NCI-H510A (cell line): Measurements from ENCODE around the gene TTC36.
"Not testable (repeated sequence)": the region's sequence is repeated elsewhere in the genome, so short reads cannot be mapped to it uniquely, and the experiment has no call there.

ENCODE experiments used
- DNase-seq: peaks from one replicate; lab custom pipeline; 2025; lab: John Stamatoyannopoulos, UW

Gene TTC36

DNA sequence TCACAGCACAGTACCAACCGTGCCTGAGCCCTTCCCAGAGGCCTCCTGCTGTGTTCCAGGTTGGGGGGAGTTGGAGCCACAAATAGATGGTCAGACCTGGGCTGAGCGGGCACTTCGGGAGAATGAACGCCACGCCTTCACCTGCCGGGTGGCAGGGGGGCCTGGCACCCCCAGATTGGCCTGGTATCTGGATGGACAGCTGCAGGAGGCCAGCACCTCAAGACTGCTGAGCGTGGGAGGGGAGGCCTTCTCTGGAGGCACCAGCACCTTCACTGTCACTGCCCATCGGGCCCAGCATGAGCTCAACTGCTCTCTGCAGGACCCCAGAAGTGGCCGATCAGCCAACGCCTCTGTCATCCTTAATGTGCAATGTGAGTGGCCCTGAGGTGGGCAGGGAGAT lies 4.8 kb downstream of the TTC36 start:
- DNase-seq, result no peak

DNA sequence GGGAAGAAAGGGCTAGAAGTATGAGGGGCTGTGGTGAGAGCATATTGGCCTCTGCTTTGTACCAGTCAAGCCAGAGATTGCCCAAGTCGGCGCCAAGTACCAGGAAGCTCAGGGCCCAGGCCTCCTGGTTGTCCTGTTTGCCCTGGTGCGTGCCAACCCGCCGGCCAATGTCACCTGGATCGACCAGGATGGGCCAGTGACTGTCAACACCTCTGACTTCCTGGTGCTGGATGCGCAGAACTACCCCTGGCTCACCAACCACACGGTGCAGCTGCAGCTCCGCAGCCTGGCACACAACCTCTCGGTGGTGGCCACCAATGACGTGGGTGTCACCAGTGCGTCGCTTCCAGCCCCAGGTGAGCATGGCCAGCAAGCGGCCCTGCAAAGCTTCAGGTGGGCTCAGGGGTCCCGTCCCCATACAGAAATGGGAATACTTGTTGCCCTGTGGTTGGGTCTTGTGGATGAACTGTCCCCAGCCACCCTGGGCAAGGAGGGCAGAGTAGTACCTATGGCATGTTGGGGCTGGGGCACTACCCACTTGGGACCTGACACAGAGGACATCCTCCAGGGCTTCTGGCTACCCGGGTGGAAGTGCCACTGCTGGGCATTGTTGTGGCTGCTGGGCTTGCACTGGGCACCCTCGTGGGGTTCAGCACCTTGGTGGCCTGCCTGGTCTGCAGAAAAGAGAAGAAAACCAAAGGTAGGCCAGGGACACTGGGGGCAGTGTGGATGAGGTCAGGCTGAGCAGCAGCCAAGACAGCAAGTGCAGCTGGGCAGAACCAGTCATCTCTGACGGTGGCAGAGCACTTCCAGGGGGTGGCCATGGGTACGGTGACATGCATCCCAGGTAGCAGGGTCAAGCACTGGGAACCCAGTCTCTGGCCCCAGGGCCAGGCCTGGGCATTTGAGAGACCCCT lies 5.8 kb downstream of the TTC36 start:
- DNase-seq, result no peak

DNA sequence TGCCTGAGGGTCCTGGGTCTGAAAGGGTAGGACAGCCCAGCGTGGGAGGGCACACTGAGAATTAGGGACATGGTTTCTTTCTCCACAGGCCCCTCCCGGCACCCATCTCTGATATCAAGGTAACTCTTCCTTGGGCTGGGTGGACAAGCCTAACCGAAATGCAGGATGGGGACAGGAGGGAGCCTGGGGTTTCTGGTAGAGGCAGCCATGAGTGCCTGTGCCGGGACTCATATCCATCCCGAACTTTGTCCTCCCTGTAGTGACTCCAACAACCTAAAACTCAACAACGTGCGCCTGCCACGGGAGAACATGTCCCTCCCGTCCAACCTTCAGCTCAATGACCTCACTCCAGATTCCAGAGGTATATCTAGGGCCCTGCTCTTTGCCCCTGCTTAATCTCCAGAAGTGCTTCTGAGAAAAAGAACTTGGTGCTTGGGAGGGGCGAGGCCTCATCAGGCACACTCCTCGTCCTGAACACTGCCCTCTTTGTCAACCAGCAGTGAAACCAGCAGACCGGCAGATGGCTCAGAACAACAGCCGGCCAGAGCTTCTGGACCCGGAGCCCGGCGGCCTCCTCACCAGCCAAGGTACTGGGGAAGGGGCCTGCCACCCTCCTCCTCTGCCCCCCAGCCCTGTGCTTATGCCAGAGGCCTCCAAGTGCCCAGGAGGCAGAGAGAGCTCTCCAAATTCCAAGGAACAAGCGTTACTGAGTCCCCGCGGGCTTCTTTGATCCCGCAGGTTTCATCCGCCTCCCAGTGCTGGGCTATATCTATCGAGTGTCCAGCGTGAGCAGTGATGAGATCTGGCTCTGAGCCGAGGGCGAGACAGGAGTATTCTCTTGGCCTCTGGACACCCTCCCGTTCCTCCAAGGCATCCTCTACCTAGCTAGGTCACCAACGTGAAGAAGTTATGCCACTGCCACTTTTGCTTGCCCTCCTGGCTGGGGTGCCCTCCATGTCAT lies 6.8 kb downstream of the TTC36 start:
- DNase-seq, result no peak

DNA sequence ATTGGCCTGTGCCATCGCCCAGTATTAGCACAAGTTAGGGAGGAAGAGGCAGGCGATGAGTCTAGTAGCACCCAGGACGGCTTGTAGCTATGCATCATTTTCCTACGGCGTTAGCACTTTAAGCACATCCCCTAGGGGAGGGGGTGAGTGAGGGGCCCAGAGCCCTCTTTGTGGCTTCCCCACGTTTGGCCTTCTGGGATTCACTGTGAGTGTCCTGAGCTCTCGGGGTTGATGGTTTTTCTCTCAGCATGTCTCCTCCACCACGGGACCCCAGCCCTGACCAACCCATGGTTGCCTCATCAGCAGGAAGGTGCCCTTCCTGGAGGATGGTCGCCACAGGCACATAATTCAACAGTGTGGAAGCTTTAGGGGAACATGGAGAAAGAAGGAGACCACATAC lies 8.0 kb downstream of the TTC36 start:
- no peak for DNase-seq

DNA sequence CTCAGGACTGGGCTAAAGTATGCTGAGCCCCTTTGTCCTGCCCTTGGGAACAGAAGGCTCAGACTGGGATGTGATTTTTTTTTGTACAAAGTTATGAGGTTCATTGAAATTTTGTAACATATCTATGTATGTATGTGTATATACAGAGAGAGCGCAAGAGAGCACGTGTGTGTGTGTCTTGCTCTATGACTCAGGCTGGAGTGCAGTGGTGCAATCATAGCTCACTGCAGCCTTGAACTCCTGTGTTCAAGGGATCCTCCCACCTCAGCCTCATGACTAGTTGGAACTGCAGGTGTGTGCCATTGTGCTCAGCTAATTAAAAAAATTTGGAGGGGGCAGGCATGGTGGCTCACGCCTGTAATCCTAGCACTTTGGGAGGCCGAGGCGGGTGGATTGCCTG lies 9.5 kb downstream of the TTC36 start:
- no peak for DNase-seq

DNA sequence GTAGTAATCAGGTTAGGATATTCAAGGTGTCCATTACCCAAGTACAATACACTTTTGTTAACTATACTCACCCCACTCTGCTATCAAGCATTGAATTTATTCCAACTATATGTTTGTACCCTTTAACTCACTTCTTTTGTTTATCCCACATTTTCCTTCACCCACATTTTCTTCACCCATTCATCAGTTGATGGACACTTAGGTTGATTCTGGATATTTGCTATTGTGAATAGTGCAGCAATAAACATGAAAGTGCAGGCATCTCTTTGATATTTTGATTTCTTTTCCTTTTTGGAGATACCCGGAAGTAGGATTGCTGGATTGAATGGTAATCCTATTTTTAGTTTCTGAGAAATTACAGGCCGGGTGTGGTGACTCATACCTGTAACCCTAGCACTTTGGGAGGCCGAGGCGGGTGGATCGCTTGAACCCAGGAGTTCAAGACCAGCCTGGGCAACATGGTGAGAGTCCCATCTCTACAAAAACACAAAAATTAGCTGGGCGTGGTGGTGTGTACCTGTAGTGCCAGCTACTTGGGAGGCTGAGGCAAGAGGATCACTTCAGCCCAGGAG lies 10.2 kb downstream of the TTC36 start:
- no peak for DNase-seq

DNA sequence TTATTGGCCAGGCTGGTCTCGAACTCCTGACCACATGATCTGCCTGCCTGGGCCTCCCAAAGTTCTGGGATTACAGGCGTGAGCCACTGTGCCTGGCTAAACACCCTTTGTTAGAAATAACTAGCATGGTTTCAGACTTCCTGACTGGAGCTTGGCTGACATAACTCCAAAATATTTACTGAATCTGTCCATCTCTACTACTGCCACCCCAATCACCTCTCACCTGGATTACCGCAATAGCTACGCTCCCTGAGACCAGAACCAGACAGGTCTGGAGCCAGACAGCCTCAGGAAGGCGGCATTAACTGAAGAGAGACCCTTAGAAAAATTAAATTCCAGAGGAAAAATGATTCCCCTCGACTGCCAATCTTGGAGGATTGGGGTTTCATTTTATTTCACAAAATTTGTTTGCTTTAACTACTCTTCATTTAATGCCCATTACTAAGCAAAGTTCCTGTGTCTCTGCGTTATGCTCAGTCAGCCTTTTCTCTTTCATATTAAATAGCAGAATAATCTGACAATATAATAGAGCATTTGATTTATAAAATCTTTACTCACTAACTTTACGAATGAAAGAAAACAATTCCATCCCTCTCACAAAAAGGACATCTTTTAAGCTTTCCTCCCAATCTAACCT lies 16.9 kb downstream of the TTC36 start:
- no peak for DNase-seq

DNA sequence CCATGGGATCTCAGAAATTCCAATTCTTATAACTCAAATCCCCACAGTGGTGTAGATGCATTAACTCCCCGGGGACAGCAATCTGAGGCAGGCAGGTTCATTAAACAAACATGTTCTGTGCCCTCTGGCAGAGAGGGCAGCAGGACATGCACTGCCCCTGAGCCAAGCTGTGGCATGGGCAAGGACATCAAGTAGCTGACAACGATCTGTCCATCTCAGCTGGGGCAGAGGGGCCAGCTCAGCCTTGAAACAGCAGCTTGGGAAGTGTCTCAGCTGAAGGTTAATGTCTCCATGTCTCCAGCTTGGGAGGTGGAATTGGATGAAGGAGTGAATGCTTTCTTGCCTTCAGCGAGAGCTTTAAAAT lies 17.4 kb downstream of the TTC36 start:
- DNase-seq, result no peak

DNA sequence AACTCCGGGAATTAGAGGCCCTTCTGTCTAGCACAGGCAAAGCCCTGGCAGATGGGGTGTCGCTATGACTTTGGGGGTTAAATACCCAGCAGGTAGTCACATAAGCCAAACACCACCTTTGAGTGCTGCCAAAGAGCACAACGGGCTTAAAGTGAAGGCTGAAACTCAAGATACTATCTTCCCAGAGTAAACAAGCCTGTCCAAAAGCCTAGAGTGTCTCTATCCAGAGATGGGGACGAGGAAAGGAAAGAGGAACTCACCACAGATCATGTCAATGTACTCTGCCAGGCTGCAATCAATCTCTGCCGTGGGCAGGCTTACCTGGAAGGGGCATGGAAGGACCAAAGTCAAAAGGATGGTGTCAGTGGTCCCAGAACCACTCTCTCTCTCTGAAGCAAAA lies 18.3 kb downstream of the TTC36 start:
- no peak for DNase-seq

DNA sequence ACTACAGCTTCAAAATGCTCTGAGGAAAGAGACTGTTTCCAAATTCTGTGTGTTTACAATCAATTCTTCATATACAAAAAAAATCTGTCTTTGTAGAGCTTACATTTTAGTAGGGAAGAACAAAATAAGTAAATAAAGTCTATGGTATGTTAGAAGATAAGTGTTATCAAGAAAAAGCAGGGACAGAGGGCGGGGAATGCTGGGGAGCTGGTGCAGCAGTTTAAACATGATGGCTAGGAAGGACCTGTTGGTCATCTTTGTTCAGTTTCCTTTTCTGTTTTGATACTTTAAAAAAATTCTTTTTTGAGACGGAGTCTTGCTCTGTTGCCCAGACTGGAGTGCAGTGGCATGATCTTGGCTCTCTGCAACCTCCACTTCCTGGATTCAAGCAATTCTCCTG lies 19.9 kb downstream of the TTC36 start:
- DNase-seq, result no peak

DNA sequence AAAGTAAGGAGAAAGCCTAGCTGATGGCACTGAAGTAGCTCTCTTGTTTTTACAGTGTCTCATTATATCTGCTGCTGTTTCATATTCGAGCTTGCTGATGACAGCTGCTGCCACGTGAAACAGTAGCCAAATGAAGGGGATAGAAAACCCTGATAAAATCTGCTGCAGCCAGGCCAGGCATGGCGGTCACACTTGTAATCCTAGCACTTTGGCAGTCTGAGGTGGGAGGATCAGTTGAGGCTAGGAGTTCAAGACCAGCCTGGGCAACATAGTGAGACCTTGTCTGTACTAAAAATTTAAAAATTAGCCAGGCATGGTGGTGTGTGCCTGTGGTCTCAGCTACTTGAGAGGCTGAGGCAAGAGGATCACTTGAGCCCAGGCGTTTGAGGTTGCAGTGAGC lies 25.1 kb downstream of the TTC36 start:
- DNase-seq, result no peak

DNA sequence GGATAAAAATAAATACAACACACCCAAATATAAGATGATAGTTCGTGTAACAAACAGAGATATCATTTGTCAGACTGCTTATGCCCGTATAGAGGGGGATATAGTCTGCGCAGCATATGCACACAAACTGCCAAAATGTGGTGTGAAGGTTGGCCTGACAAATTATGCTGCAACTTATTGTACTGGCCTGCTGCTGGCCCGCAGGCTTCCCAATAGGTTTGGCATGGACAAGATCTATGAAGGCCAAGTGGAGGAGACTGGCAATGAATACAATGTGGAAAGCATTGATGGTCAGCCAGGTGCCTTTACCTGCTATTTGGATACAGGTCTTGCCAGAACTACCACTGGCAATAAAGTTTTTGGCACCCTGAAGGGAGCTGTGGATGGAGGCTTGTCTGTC lies 33.5 kb downstream of the TTC36 start:
- DNase-seq, result no peak

DNA sequence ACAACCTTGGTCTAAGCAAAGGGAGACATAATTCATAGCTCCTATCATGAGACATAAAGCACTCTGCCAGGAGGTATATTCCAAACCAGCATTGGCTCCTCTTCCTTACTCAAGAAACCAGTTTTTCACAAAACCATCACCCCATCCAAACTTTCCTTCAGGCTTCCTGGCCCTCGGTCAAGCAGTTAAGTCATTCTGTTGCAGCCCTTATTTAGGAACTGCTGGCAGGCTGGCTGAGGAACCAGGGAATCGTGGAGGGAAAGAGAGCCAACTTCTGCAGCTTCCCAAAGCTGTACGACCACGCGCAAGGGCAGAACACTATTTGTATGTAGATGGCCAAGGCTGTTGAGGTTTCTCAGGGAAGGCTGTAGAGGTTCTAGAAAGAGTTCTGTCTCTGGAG lies 37.8 kb downstream of the TTC36 start:
- DNase-seq, result no peak

DNA sequence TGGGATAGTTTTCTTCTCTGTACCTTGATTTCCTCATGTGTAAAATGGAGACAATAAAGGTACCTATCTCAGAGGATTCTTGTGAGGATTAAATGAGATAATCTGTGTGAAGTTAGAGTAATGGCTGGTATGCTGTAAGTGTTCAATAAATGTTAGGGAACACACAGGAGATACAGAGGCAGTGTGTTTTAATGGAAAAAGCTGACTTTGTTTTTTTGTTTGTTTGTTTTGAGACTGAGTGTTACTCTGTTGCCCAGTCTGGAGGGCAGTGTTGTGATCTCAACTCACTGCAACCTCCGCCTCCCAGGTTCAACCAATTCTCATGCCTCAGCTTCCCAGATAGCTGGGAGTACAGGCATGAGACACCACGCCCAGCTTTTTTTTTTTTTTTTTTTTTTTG lies 42.4 kb downstream of the TTC36 start:
- no peak for DNase-seq

DNA sequence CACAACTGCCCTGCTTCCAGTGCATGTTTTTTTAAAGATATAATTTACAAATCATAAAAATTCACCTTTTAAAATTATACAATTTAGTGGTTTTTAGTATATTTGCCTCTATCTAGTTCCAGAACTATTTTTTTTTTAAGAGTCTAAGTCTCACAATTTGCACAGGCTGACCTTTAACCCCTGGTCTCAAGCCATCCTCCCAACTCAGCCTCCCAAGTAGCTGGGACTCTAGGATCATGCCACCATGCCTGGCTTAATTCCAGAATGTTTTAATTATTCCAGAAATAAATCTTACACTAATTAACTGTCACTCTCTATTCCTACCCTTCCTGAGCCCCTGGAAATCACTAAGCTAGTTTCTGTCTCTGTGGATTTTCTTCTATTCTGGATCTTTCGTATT lies 43.5 kb downstream of the TTC36 start:
- no peak for DNase-seq

DNA sequence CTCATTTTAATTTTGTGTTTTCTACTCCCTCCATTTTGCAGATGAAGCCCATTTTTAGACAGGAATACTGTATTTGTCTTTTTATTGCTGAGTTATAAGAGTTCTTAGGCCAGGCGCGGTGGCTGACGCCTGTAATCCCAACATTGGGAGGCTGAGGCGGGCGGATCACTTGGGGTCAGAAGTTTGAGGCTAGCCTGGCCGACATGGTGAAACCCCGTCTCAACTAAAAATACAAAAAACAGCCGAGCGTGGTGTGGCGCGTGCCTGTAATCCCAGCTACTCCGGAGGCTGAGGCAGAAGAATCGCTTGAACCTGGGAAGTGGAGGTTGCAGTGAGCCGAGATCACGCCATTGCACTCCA lies 44.4 kb downstream of the TTC36 start:
- DNase-seq, result not testable (repeated sequence)

DNA sequence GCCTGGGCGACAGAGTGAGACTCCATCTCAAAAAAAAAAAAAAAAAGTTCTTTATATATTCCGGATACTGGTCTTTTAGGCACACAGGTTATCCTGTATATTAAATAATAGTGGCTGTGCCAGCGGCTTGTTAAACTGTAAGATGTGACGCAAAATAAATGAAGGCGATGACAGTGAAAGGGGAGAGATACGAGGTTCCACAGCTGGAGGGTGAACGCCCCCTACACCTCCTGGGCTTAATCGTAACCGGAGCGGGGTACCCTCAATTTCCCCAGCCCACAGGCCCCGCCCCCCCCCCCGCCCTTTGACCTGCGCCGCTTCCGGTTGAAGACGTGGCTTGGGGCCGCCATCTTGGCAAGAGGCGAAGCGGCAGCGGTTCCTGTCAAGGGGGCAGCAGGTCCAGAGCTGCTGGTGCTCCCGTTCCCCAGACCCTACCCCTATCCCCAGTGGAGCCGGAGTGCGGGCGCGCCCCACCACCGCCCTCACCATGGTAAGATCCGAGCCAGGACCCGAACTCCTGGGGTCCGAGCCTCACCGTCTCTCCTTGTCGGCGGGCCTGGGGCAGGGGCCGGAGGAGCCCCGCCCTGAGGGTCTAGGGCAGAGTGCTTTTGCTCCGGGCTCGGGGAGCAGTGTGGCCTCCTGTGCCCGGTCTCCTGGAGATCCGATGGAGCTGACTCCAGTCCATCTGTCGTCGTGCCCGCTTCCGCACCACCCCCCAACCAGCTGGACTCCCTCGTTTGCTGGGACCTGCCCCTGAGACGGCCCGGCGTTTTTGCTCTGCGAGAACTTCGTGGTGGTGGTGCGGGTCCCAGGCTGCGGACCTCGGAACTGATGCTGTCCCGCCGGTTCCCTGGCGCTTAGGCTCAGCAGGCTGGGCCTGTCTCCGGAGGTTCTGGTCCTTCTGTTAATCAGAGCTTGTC lies 45.0 kb downstream of the TTC36 start, which contains the start of gene ARCN1:
Gene ARCN1, plus strand, starts transcription at position 349 of the 920 bp plus-strand sequence. Its CDS starts 139 bp downstream, at position 488.
- DNase-seq, result peak; percentile 81

DNA sequence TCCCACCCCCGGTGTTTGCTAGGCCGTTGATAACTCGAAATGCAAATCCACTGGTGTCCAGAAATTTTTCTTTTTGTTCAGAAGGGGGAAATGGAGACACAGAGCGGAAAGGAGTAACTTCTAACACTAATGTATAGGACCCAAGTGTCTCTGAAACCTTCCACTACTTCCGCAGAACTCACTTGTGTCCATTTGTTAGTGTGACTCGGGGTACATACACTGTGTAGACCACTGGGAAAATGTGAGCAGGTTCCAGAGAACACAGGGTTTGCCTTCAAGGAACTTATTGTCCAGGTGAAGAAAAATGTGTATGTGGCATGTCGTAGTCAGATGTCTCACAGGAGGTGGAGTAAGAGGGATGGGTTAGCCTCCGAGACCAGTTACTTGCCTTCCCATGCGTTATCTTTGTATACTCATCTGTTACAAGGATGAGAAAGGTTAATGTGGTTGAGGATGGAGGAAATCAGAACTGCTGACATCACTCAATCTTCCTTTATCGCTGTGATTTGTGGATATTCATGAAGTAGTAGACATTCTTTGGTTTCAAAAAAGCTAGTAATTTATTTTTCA lies 45.8 kb downstream of the TTC36 start:
- DNase-seq, result no peak

DNA sequence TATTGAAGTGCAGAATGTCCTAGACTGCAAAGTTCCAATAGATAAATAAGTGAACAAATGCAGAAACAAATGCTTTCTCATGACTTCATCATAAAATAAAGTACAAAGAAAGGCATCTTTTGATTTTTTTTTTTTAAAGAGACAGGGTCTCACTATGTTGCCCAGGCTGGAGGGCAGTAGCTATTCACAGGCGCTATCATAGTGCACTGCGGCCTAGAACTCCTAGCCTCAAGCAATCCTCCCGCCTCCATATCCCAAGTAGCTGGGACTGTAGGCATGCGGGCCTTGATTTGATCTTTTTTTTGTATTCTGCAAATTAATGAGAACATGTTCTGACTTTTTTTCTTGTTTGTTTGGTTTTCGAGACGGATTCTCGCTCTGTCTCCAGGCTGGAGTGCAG lies 47.4 kb downstream of the TTC36 start:
- DNase-seq, result no peak

DNA sequence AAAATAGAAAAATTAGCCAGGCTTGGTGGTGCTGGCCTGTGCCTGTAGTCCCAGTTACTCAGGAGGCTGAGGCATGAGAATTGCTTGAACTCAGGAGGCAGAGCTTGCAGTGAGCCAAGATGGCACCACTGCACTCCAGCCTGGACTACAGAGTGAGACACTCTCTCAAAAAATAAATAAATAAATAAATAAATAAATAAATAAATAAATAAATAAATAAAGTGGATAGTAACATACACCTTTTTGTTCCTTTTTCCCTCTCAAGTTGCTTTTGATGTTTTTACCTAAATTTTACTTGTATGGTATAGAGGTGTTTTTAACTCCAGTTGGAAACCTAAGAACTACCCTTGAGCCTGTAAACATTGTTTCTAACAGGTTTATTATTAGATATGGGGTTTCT lies 50.7 kb downstream of the TTC36 start:
- DNase-seq, result not testable (repeated sequence)
